ENCODE data around the gene ANLN.

The ANLN gene

GRCh38 chr7:36395171-36395894 lies 5.7 kb downstream of the ANLN start:
- Mint-ChIP-seq H3K4me1 (peaks cover 19% of the 10 kb centered on the region), H3K9me3 (peaks cover 0 to 7% of the 10 kb centered on the region in 2 donors), H3K27me3 (peaks cover 25% of the 10 kb centered on the region), H3K4me3 (no peak overlapping the region), H3K27ac (no peak overlapping the region)
- ATAC-seq (no peak), DNase-seq (no peak)

GRCh38 chr7:36396150-36396549 lies 6.5 kb downstream of the ANLN start:
- no peak overlapping the region for H3K4me3 Mint-ChIP-seq
- DNase-seq (no peak), ATAC-seq (no peak)
- H3K27me3 Mint-ChIP-seq, result peaks cover 18% of the 10 kb centered on the region
- peaks cover 10% of the 10 kb centered on the region for H3K4me1 Mint-ChIP-seq
- H3K27ac Mint-ChIP-seq, result no peak overlapping the region
- H3K9me3 Mint-ChIP-seq, result peaks cover 0 to 7% of the 10 kb centered on the region in 2 donors

- no peaks in the 10 kb centered on the region for H3K4me1 Mint-ChIP-seq
- no peak overlapping the region for H3K27ac Mint-ChIP-seq
- no peak overlapping the region for H3K4me3 Mint-ChIP-seq
Measured at GRCh38 chr7:36400036-36400435, 10.4 kb downstream of the ANLN start.

GRCh38 chr7:36400606-36401005 lies 10.9 kb downstream of the ANLN start:
- no peak overlapping the region for H3K4me3 Mint-ChIP-seq
- H3K4me1 Mint-ChIP-seq, result no peaks in the 10 kb centered on the region
- no peaks in the 10 kb centered on the region for H3K9me3 Mint-ChIP-seq
- DNase-seq (no peak), ATAC-seq (no peak)
- H3K27me3 Mint-ChIP-seq, result no peaks in the 10 kb centered on the region
- H3K27ac Mint-ChIP-seq, result no peak overlapping the region

More at GRCh38 chr7:36400036-36400435, 10.4 kb downstream of the ANLN start:
- Mint-ChIP-seq H3K27me3 (no peaks in the 10 kb centered on the region), H3K9me3 (peaks cover 0 to 5% of the 10 kb centered on the region in 2 donors)
- no peak for DNase-seq
- no peak for ATAC-seq

- H3K27me3 Mint-ChIP-seq, result no peaks in the 10 kb centered on the region
- H3K9me3 Mint-ChIP-seq, result no peaks in the 10 kb centered on the region
- ATAC-seq (no peak), DNase-seq (no peak)
- H3K4me1 Mint-ChIP-seq, result no peaks in the 10 kb centered on the region
- H3K4me3 Mint-ChIP-seq, result no peak overlapping the region
- H3K27ac Mint-ChIP-seq, result no peak overlapping the region
Measured at GRCh38 chr7:36403452-36403851, 13.8 kb downstream of the ANLN start.

GRCh38 chr7:36404639-36405408 lies 15.2 kb downstream of the ANLN start:
- H3K4me3 Mint-ChIP-seq, result no peak overlapping the region
- H3K27ac Mint-ChIP-seq, result no peak overlapping the region
- DNase-seq (no peak), ATAC-seq (no peak)
- H3K9me3 Mint-ChIP-seq, result no peaks in the 10 kb centered on the region
- H3K4me1 Mint-ChIP-seq, result no peaks in the 10 kb centered on the region
- no peaks in the 10 kb centered on the region for H3K27me3 Mint-ChIP-seq

GRCh38 chr7:36405409-36405803 lies 15.7 kb downstream of the ANLN start:
- Mint-ChIP-seq H3K4me1 (no peaks in the 10 kb centered on the region), H3K9me3 (no peaks in the 10 kb centered on the region), H3K27me3 (no peaks in the 10 kb centered on the region), H3K4me3 (no peak overlapping the region), H3K27ac (no peak overlapping the region)
- DNase-seq (no peak), ATAC-seq (no peak)

- no peak for ATAC-seq
- Mint-ChIP-seq H3K9me3 (no peaks in the 10 kb centered on the region), H3K27ac (no peak overlapping the region), H3K27me3 (no peaks in the 10 kb centered on the region), H3K4me3 (no peak overlapping the region), H3K4me1 (no peaks in the 10 kb centered on the region)
- DNase-seq, result no peak
Measured at GRCh38 chr7:36406156-36406555, 16.5 kb downstream of the ANLN start.

- DNase-seq, result no peak
- ATAC-seq, result no peak
- H3K4me3 Mint-ChIP-seq, result no peak overlapping the region
- no peaks in the 10 kb centered on the region for H3K9me3 Mint-ChIP-seq
- no peak overlapping the region for H3K27ac Mint-ChIP-seq
- H3K27me3 Mint-ChIP-seq, result no peaks in the 10 kb centered on the region
- H3K4me1 Mint-ChIP-seq, result no peaks in the 10 kb centered on the region
Measured at GRCh38 chr7:36407636-36408550, 18.2 kb downstream of the ANLN start.

GRCh38 chr7:36408589-36408988 lies 18.9 kb downstream of the ANLN start:
- ATAC-seq, result no peak
- H3K27me3 Mint-ChIP-seq, result no peaks in the 10 kb centered on the region
- H3K27ac Mint-ChIP-seq, result no peak overlapping the region
- no peak overlapping the region for H3K4me3 Mint-ChIP-seq
- H3K9me3 Mint-ChIP-seq, result no peaks in the 10 kb centered on the region
- H3K4me1 Mint-ChIP-seq, result no peaks in the 10 kb centered on the region
- no peak for DNase-seq

- Mint-ChIP-seq H3K27ac (no peak overlapping the region), H3K27me3 (no peaks in the 10 kb centered on the region), H3K4me3 (no peak overlapping the region), H3K9me3 (no peaks in the 10 kb centered on the region), H3K4me1 (no peaks in the 10 kb centered on the region)
- ATAC-seq (no peak), DNase-seq (no peak)
Measured at GRCh38 chr7:36409180-36409579, 19.5 kb downstream of the ANLN start.

- no peaks in the 10 kb centered on the region for H3K27me3 Mint-ChIP-seq
- H3K4me3 Mint-ChIP-seq, result no peak overlapping the region
- DNase-seq (no peak), ATAC-seq (no peak)
- no peaks in the 10 kb centered on the region for H3K9me3 Mint-ChIP-seq
- H3K4me1 Mint-ChIP-seq, result no peaks in the 10 kb centered on the region
- no peak overlapping the region for H3K27ac Mint-ChIP-seq
Measured at GRCh38 chr7:36415144-36415543, 25.5 kb downstream of the ANLN start.

GRCh38 chr7:36416251-36416650 lies 26.6 kb downstream of the ANLN start:
- no peak for ATAC-seq
- Mint-ChIP-seq H3K27ac (no peak overlapping the region), H3K4me3 (no peak overlapping the region), H3K9me3 (no peaks in the 10 kb centered on the region), H3K27me3 (no peaks in the 10 kb centered on the region), H3K4me1 (no peaks in the 10 kb centered on the region)
- DNase-seq, result no peak

- Mint-ChIP-seq H3K27me3 (no peaks in the 10 kb centered on the region), H3K27ac (no peak overlapping the region), H3K9me3 (no peaks in the 10 kb centered on the region), H3K4me1 (no peaks in the 10 kb centered on the region), H3K4me3 (no peak overlapping the region)
- ATAC-seq (no peak), DNase-seq (no peak)
Measured at GRCh38 chr7:36420307-36420706, 30.6 kb downstream of the ANLN start.

- Mint-ChIP-seq H3K27me3 (no peaks in the 10 kb centered on the region), H3K4me3 (no peak overlapping the region), H3K4me1 (no peaks in the 10 kb centered on the region), H3K27ac (no peak overlapping the region), H3K9me3 (no peaks in the 10 kb centered on the region)
- no peak for ATAC-seq
- DNase-seq, result no peak
Measured at GRCh38 chr7:36422072-36422471, 32.4 kb downstream of the ANLN start.

- no peak overlapping the region for H3K4me3 Mint-ChIP-seq
- H3K27ac Mint-ChIP-seq, result no peak overlapping the region
- ATAC-seq (no peak), DNase-seq (no peak)
- no peaks in the 10 kb centered on the region for H3K27me3 Mint-ChIP-seq
- H3K4me1 Mint-ChIP-seq, result no peaks in the 10 kb centered on the region
- H3K9me3 Mint-ChIP-seq, result no peaks in the 10 kb centered on the region
Measured at GRCh38 chr7:36423633-36424032, 34.0 kb downstream of the ANLN start.

All from stimulated activated naive CD8-positive, alpha-beta T cell treated with anti-CD3 and anti-CD28 coated beads, Interleukin-15, amount 100 ng/mL, for 72 hours (primary cell).